Ishikawa (cell line): ENCODE data around the gene GNAO1.

ENCODE experiments used
- CEBPB ChIP-seq: IDR thresholded peaks from 2 replicates; pipeline ENCODE4 v1.6.1; 2012
- CREB1 ChIP-seq: IDR thresholded peaks from 2 replicates; pipeline ENCODE4 v1.6.1; 2012; ENCODE audit warnings: low read depth
- EGR1 ChIP-seq: IDR thresholded peaks from 2 replicates; pipeline ENCODE4 v1.6.1; 2012
- EP300 ChIP-seq: IDR thresholded peaks from 2 replicates; pipeline ENCODE4 v1.6.1; 2012; ENCODE audit warnings: borderline replicate concordance
- FOXM1 ChIP-seq: IDR thresholded peaks from 2 replicates; pipeline ENCODE4 v1.6.1; 2012; ENCODE audit warnings: low read depth, borderline replicate concordance
- NFIC ChIP-seq: IDR thresholded peaks from 2 replicates; pipeline ENCODE4 v1.6.1; 2012
- RAD21 ChIP-seq: IDR thresholded peaks from 2 replicates; pipeline ENCODE4 v1.6.1; 2012; ENCODE audit warnings: low read depth
- TAF1 ChIP-seq: IDR thresholded peaks from 2 replicates; pipeline ENCODE4 v1.6.1; 2012; ENCODE audit warnings: low read depth, mild to moderate bottlenecking
- TCF12 ChIP-seq: IDR thresholded peaks from 2 replicates; pipeline ENCODE4 v1.6.1; 2012; ENCODE audit warnings: low read depth
- TEAD4 ChIP-seq: IDR thresholded peaks from 2 replicates; pipeline ENCODE4 v1.6.1; 2012
- YY1 ChIP-seq: IDR thresholded peaks from 2 replicates; pipeline ENCODE4 v1.6.1; 2012; ENCODE audit warnings: low read depth
- ZBTB7A ChIP-seq: IDR thresholded peaks from 2 replicates; pipeline ENCODE4 v1.6.1; 2012; ENCODE audit warnings: low read depth
- TF ChIP-seq, protein P1 (sequence below): IDR thresholded peaks from 2 replicates; pipeline ENCODE4 v1.6.1; 2012
- TF ChIP-seq, protein P2 (sequence below): IDR thresholded peaks from 2 replicates; pipeline ENCODE4 v1.6.1; 2012; ENCODE audit warnings: low read depth, mild to moderate bottlenecking
- TF ChIP-seq, protein P3 (sequence below): IDR thresholded peaks from 2 replicates; pipeline ENCODE4 v1.6.1; 2012

GNAO1 gene

DNA sequence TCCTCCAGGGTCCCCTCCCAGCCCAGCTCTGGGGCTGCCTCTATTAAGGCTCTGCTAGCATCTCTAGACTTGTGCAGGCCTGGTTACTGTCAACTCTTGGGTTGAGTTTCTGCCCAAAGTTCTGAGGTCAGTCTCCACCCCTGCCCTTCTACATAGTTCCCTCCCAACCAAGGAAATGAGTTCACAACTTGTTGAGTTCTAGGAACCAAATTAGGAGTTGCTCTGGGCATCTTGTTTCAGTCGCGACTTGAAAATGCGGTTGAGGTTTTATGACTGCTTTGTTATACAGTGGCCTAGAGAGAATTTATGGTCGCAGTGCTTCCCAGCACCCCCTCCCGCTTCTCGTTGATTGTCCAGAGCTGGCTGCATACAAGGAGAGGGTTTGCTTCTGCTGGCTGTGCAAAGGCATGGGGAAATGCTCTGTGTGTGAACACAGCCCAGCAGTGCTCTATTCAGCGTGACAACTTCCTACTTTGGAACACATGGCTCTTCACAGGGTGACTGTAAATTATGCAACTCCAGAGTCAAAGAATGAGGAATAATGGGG is 20.2 kb downstream of the GNAO1 start:
- TF ChIP-seq ZBTB7A (no peak), CEBPB (no peak), YY1 (no peak), RAD21 (no peak), FOXM1 (no peak), TEAD4 (no peak), EP300 (no peak), EGR1 (no peak), TCF12 (no peak), CREB1 (no peak), TAF1 (no peak), NFIC (no peak)
- TF ChIP-seq, protein P1, sequence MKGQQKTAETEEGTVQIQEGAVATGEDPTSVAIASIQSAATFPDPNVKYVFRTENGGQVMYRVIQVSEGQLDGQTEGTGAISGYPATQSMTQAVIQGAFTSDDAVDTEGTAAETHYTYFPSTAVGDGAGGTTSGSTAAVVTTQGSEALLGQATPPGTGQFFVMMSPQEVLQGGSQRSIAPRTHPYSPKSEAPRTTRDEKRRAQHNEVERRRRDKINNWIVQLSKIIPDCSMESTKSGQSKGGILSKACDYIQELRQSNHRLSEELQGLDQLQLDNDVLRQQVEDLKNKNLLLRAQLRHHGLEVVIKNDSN = no peak
- TF ChIP-seq, protein P2, sequence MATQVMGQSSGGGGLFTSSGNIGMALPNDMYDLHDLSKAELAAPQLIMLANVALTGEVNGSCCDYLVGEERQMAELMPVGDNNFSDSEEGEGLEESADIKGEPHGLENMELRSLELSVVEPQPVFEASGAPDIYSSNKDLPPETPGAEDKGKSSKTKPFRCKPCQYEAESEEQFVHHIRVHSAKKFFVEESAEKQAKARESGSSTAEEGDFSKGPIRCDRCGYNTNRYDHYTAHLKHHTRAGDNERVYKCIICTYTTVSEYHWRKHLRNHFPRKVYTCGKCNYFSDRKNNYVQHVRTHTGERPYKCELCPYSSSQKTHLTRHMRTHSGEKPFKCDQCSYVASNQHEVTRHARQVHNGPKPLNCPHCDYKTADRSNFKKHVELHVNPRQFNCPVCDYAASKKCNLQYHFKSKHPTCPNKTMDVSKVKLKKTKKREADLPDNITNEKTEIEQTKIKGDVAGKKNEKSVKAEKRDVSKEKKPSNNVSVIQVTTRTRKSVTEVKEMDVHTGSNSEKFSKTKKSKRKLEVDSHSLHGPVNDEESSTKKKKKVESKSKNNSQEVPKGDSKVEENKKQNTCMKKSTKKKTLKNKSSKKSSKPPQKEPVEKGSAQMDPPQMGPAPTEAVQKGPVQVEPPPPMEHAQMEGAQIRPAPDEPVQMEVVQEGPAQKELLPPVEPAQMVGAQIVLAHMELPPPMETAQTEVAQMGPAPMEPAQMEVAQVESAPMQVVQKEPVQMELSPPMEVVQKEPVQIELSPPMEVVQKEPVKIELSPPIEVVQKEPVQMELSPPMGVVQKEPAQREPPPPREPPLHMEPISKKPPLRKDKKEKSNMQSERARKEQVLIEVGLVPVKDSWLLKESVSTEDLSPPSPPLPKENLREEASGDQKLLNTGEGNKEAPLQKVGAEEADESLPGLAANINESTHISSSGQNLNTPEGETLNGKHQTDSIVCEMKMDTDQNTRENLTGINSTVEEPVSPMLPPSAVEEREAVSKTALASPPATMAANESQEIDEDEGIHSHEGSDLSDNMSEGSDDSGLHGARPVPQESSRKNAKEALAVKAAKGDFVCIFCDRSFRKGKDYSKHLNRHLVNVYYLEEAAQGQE = no peak
- TF ChIP-seq, protein P3, sequence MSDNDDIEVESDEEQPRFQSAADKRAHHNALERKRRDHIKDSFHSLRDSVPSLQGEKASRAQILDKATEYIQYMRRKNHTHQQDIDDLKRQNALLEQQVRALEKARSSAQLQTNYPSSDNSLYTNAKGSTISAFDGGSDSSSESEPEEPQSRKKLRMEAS = no peak

DNA sequence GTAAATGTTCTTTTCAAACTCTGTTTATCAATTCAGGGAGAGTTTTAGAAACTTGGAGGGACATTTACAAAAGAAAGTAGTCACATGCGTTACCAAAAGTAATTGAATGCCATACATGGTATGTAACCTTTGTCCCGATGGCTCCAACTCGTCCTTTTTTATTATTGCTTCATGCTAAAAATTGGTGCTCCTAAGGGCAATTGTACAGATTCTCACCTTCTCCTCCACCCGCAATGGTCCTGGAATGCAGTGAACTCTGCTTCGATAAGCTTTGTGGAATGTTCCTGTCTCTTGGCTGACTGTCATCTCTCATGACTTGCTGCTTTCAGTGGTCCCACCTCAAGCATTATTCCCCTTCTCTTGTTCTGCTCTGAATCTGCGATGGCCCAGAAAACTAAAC is 20.9 kb downstream of the GNAO1 start:
- TF ChIP-seq, protein P1 = no peak
- TF ChIP-seq TEAD4 (no peak), TAF1 (no peak), FOXM1 (no peak)

DNA sequence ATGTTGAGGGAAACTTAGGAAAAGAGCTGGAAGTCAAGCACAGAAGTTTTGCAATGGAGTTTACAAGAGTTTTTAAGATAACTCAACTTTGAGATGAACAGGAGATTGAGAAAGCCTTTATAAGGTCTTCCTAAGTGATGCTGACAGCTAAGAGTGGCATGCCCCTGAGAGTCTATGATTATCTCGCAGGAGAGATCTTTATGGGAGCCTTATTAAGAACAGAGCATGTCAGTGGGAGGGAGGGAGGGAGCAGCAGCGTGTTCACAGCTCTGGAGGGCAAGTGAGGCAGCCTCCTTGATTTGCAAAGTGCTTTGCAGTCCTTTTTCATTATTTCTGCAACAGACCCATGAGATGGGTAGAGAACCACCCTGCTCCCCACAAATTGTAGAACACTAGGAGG is 30.7 kb downstream of the GNAO1 start:
- TF ChIP-seq TCF12 = no peak
- no peak for TF ChIP-seq NFIC
- TF ChIP-seq CEBPB = no peak
- TF ChIP-seq CREB1 = no peak
- TF ChIP-seq RAD21 = no peak
- no peak for TF ChIP-seq EGR1
- no peak for TF ChIP-seq TEAD4
- TF ChIP-seq, protein P1 = no peak
- TF ChIP-seq, protein P2 = no peak
- TF ChIP-seq YY1 = no peak

DNA sequence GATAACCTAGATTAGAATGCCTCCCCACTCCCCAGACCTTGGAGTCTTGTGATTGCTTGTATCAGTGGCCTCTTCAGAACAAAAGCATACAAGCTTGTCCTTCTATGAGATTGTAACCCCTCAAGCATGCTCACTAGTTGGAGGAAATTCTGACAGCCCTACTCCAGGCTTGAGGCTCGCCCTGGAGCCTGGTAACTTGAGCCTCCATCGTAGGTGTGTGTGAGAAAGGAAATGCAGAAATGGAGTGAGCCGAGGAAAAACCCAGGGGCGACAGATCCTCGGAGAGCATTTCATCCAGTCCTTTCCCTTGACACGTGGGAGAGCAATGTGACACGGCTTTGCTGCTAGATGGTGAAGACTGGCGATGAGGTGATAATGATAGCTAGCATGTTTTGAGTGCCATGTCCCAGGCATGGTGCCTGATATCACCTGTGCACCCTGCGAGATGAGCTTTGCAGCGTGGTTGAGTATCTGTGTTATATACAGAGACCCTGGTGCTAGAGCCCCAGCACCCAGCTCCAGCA is 31.2 kb downstream of the GNAO1 start:
- no peak for TF ChIP-seq NFIC
- no peak for TF ChIP-seq YY1
- TF ChIP-seq, protein P3 = no peak
- no peak for TF ChIP-seq EGR1
- TF ChIP-seq, protein P1 = no peak
- TF ChIP-seq TCF12 = no peak
- TF ChIP-seq TAF1 = no peak
- no peak for TF ChIP-seq FOXM1

DNA sequence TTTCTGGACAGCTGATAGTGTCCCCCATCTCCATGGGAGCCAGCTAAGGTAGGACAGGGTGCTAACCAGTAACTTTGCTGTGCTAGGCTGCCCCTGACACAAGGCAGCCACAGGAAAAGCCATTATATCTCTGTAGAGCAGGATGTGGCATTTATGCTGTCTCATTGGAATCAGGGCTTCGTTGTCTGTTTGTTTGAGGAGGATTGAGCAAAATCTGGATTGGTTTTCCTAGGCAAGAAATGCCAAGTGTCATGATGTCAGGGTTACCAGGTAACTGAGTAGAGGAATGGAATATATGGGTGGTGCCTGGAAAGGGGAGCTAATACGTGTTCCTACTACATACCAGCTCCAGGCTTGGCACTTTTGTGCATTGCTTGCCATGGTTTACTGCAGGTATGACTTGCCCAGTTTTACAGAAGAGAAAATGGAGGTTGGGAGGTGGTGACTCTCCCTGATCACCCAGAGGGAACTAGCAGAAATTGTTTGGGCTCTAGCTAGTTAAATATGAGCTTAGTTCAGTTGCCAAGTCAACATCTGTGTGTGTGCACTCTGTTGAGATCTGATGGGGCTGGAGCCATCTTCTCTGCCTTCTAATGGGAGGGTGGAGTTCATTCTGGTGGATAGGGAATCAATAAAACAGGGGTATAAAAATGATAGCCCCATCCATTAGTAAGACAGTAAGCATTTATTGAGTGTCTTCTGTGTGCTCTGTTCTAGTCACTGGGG is 33.9 kb downstream of the GNAO1 start:
- no peak for TF ChIP-seq ZBTB7A
- TF ChIP-seq, protein P1 = no peak
- TF ChIP-seq, protein P2 = no peak
- no peak for TF ChIP-seq FOXM1
- no peak for TF ChIP-seq RAD21
- no peak for TF ChIP-seq YY1
- TF ChIP-seq EGR1 = no peak
- TF ChIP-seq NFIC = no peak
- TF ChIP-seq, protein P3 = no peak
- no peak for TF ChIP-seq EP300
- no peak for TF ChIP-seq CEBPB
- TF ChIP-seq TAF1 = no peak
- TF ChIP-seq TCF12 = no peak
- TF ChIP-seq CREB1 = no peak
- TF ChIP-seq TEAD4 = no peak
